GM15510 (cell line): ENCODE measurements around the gene FOXC1.

Experiments used
- POLR2A ChIP-seq: IDR thresholded peaks from 3 replicates; pipeline ENCODE4 v1.6.1; 2011; ENCODE audit warnings: borderline replicate concordance; ENCODE audit not compliant: insufficient read length; ENCODE audit errors: extremely low read depth

FOXC1 gene

DNA sequence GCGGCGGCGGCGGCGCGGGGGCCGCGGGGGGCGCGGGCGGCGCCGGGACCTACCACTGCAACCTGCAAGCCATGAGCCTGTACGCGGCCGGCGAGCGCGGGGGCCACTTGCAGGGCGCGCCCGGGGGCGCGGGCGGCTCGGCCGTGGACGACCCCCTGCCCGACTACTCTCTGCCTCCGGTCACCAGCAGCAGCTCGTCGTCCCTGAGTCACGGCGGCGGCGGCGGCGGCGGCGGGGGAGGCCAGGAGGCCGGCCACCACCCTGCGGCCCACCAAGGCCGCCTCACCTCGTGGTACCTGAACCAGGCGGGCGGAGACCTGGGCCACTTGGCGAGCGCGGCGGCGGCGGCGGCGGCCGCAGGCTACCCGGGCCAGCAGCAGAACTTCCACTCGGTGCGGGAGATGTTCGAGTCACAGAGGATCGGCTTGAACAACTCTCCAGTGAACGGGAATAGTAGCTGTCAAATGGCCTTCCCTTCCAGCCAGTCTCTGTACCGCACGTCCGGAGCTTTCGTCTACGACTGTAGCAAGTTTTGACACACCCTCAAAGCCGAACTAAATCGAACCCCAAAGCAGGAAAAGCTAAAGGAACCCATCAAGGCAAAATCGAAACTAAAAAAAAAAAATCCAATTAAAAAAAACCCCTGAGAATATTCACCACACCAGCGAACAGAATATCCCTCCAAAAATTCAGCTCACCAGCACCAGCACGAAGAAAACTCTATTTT is 2.0 kb downstream of the FOXC1 start:
- TF ChIP-seq POLR2A: no peak

DNA sequence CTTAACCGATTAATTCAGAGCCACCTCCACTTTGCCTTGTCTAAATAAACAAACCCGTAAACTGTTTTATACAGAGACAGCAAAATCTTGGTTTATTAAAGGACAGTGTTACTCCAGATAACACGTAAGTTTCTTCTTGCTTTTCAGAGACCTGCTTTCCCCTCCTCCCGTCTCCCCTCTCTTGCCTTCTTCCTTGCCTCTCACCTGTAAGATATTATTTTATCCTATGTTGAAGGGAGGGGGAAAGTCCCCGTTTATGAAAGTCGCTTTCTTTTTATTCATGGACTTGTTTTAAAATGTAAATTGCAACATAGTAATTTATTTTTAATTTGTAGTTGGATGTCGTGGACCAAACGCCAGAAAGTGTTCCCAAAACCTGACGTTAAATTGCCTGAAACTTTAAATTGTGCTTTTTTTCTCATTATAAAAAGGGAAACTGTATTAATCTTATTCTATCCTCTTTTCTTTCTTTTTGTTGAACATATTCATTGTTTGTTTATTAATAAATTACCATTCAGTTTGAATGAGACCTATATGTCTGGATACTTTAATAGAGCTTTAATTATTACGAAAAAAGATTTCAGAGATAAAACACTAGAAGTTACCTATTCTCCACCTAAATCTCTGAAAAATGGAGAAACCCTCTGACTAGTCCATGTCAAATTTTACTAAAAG is 2.7 kb downstream of the FOXC1 start:
- no peak for TF ChIP-seq POLR2A

DNA sequence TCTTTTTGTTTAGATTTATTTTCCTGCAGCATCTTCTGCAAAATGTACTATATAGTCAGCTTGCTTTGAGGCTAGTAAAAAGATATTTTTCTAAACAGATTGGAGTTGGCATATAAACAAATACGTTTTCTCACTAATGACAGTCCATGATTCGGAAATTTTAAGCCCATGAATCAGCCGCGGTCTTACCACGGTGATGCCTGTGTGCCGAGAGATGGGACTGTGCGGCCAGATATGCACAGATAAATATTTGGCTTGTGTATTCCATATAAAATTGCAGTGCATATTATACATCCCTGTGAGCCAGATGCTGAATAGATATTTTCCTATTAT is 3.2 kb downstream of the FOXC1 start:
- TF ChIP-seq POLR2A: no peak

DNA sequence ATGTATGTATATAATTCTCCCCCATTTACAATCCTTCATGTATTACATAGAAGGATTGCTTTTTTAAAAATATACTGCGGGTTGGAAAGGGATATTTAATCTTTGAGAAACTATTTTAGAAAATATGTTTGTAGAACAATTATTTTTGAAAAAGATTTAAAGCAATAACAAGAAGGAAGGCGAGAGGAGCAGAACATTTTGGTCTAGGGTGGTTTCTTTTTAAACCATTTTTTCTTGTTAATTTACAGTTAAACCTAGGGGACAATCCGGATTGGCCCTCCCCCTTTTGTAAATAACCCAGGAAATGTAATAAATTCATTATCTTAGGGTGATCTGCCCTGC is 3.6 kb downstream of the FOXC1 start:
- TF ChIP-seq POLR2A: no peak

DNA sequence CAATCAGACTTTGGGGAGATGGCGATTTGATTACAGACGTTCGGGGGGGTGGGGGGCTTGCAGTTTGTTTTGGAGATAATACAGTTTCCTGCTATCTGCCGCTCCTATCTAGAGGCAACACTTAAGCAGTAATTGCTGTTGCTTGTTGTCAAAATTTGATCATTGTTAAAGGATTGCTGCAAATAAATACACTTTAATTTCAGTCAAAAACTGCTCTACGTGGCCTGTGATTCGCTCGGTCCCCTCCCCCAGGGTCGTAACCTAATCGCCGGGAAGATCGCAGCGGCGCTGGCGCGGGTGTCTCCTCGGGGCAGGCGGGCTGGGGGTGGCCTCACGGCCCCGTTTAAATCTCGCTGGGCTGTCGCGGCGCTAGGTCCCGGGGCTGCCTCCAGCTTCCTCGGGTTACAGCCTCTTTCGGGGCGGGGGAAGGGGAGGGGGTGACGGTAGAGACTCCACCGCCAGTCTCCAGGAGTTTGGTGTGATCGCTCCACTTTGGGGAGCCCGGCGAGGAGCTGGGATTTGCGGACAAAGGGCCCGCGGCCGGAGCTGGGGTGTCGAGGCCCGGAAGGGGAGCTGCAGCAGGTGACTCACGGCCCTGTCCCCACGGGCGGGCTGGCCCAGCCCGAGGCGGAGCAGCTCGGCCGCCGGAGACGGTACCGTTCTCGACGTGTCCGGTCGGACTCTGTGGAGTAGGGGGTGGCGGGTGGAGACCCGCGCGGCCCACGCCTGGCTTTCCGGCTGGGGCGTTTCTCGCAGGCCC is 4.2 kb downstream of the FOXC1 start:
- no peak for TF ChIP-seq POLR2A

DNA sequence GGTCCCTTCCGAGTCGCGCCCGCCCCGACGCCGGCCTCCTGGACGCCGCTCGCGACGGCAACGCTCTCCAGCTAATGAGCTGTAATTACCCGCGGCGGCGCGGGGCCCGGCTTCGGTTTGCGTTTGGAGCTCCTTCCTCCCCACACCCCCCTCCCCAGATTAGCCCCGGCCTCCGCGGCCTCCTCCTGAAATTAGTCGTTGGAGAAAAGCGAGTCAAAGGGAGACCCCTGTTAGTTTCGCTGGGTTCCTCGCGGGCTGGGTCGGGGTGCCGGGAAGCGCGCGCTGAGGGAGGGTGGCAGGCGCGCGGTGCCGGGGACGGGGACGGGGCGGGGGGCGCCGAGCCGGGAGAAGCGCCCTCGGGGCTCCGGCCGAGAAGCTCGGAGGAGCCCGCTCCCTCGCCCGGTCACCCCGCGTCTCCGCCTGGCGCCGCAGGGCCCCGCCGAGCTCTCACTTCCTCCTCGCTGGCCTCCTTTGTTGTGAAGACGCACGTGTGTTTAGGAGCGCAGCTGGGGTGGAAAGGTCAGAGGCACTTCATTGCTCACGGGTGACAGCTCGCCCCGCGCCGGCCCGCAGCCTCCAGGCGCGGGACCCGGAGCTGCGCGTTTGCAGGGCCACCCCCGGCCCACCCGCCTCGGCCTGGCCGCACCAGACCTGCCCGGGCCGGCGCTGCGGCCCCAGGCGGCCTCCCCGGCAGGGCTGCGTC is 4.9 kb downstream of the FOXC1 start:
- no peak for TF ChIP-seq POLR2A

DNA sequence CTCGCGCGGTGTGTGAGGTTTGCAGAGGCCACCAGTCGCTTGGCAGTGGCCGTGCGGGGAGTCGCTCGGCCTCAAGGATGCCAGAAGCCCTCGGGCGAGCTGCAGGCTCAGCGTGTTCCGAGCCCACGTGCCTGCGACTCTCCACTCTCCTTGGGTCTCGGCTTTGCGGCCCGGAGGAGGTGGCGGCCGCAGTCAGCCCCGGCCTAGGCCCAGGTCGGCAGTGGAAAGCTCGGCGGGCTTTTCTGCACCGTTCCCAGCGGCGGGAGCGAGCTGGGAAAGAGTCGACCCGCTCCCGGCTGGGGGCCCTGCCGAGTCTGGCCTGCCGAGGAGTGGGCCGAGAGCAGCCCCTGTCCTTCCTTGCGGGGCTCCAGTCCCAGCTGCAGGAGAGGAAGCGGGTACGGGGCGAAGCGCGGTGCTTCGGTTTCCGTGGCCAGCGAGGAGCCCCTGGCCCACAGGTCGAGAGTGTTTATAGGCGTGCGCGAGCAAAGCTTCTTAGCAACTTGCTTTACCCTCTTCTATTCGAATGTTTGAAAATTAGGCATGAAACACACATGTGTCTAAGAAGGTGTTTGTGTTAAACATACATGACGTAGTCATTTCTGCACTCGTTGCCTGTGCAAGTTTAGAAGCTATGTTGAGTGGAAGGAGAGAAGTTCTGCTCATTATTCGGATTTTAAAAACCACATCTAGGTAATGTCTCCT is 5.6 kb downstream of the FOXC1 start:
- TF ChIP-seq POLR2A: no peak

DNA sequence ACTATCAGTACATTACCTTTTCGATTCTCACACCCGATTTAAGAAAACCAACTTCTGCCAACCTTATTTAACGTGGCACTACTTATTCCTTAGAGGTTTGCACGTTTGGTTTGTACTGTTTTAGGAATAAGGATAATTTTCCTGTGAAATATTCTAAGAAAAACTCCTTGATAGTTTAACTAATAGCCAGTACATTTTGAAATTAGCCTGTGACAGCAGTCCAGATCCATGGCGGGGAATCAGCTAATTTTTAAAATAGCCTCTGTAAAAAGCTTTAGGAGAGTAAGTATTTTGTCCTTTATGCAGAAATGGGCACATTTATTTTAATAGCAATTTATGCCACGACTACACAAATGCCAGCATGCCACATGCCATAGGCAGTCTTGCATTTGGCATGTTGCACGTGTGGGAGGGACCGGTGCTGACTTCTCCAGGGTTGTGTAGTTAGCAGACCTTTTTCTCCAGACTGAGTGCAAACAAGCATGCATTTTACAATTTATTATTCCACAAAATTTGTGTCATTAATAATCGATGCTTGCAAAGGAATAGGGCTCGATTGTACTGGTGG is 6.2 kb downstream of the FOXC1 start:
- TF ChIP-seq POLR2A: no peak

DNA sequence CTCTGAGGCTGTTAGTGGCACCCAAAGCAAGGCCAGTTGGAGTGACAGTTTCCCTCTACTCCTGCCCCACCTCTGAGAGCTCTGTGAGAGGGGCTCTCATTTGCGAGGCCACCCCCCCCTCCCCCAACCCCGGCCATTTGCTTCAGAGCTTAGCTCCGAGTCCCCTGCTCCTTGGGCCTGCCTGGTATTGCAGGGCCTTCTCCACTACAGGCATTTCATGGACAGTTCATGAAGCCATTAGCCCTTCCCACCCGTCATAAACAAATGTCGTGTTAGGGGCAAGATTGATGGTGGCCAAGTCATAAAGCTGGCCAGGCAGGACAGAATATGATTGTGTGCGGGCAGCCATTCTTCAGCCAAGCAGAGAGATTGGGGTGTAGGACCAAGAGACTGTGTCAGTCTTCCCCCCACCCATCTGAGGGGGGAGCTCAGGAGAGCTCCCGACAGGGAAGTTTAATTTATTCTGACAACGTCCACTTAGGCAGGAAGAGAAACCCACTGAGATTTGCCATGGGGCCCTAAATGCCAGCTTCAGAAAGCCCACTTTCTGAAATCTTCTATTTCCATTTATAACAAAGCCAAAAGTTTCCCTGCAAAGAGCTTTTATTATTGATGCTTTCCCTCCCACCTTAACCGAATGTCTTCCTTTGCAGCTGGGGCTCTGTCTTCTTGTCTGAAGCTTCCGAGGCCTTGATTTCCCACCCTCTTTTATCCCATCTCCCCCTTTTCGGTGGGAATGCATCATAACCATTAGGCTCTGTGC is 7.2 kb downstream of the FOXC1 start:
- no peak for TF ChIP-seq POLR2A

DNA sequence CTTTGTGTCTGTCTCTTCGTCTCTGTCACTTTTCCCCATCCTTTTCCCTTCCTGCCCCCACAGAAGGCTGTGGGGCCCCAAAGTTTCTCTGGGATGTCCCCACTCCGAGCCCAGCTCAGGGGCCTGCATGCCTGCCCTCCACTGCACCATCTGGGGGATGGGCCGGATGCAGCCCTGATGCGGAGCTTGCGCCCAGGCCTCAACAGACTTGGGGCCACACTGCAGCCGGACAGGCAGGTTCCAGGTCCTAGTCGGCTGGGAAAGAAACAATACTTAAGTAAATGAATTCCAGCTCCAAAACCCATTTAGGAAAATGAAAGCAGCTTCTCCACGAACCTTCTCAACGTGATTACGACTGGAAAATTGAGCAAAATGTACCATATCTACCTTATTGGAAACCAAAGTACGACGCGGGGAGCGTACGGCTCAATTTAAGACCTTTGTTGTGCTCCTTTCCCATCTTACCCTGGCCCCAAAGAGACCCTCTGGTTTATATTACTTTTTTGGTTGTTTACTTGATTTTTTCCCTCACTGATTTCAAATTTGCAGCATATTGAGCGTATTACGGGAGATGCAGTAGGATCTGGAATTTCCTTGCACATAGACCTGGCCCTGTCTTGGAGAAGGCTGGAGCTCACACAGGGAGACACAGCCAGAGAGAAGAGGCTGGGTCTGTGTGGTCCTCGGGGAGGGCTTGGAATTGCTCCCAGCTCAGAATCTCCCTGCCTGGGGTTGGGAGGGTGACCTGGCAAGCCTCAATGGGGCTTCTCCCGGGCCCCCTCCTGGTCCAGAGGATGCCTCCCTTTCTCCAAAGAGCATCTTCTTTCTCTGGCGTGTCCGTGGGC is 8.0 kb downstream of the FOXC1 start:
- TF ChIP-seq POLR2A: no peak

DNA sequence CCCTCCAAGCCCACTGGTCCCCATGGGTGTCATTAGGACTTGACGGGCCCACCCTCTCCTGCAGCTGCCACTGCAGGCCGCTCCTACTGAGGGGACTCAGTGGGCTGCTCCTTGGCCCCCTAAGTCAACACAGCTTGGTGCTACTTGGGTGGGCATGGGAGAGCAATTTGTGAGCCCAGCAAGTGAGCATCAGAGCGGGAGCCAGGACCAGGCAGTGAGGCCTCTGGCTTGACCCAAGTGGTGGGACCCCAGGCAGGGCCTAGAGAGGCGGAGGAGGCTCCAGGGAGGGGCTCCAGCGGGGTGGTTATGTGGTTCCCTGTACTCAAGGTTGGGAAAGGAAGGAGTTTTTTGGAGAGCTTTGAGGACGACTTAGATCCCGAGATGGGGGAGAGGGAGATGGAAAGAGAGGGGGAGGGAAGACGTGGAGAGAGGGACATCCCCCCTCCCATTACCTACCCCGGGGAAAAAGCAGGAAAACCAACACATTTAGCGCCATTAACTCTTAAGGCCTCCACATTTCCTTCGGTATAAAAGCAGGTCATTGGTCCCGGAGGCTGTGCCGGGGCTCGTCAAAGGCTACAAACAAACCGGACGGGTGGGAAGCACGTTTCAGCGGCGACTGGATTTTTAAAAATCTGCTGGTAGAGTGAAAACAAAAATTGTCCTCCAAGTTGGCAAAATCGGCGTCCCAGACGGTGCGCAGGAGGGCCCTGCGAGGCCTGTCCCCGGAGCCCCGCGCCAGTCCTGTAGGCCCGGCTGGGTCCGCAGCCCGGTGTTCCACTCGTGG is 8.8 kb downstream of the FOXC1 start:
- no peak for TF ChIP-seq POLR2A

DNA sequence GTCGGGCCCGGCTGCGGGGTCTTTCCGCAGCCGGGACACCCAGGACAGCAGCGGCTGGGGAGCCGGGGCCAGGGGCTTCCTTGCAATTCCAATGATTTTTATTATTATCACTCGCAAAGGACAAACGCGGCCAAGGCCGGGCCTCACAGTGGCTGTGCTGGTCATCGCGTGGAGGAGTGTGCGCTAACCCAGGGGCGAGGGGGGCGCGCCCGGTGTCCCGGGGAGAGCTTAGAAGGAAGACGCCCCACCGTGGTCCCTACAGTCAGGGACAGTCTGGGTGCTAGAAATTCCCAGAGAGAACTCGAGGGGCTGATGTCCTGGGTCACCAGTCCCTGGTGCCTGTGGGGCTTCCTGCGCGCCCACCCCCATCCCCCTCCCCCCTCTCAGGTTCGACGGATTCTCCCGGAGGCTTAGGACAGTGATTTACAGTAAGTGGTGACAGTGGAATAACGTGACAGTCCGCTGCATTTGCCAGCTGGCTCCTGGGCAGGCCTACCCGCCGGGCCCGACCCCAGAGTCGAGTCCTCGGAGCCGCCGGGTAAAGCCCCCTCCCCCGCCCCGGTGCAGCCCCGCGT is 9.5 kb downstream of the FOXC1 start:
- TF ChIP-seq POLR2A: no peak
